ENCODE data around the gene C1orf159.

Gene C1orf159

GRCh38 chr1:1062348-1063163, 53.3 kb downstream of the C1orf159 start:
- TF ChIP-seq EZH2 (IDR thresholded peaks at IDR 0.05; ENCODE audit: borderline replicate concordance, low read depth, low read length, severe bottlenecking) (peak; percentile 21), CTCF (IDR thresholded peaks at IDR 0.05; ENCODE audit: borderline replicate concordance, extremely low read depth, low read length, poor library complexity, severe bottlenecking) (no peak)
- Histone ChIP-seq H3K79me2 (ENCODE audit: insufficient read depth, low read length) (no peaks in the 10 kb centered on the region), H3K4me3 (ENCODE audit: low read depth in 1 of 2, low read length in 2 of 2) (no peak overlapping the region), H3K9ac (ENCODE audit: low read depth, low read length) (no peak overlapping the region), H3K4me1 (ENCODE audit: insufficient read depth, low read length) (peaks cover 17% of the 10 kb centered on the region), H3K27ac (ENCODE audit: low read length) (no peak overlapping the region), H3K9me3 (ENCODE audit: insufficient read depth, low read length, severe bottlenecking) (no peaks in the 10 kb centered on the region), H3K4me2 (ENCODE audit: insufficient read depth, low read length) (no peak overlapping the region), H2AFZ (ENCODE audit: low read depth, low read length) (no peak overlapping the region), H3K36me3 (ENCODE audit: insufficient read depth, low read length) (no peaks in the 10 kb centered on the region), H4K20me1 (ENCODE audit: insufficient read depth, low read length) (peaks cover 33% of the 10 kb centered on the region), H3K27me3 (ENCODE audit: insufficient read depth, low read length, poor library complexity) (peaks cover 33% of the 10 kb centered on the region)
- no peak for DNase-seq
- ATAC-seq (ENCODE audit: insufficient read depth, low read depth): no peak

GRCh38 chr1:1061682-1062345, 54.1 kb downstream of the C1orf159 start:
- H3K36me3 ChIP-seq (ENCODE audit: insufficient read depth, low read length): no peaks in the 10 kb centered on the region
- H3K27me3 ChIP-seq (ENCODE audit: insufficient read depth, low read length, poor library complexity): peaks cover 33% of the 10 kb centered on the region
- no peak overlapping the region for H3K4me2 ChIP-seq (ENCODE audit: insufficient read depth, low read length)
- no peak for DNase-seq
- no peak overlapping the region for H2AFZ ChIP-seq (ENCODE audit: low read depth, low read length)
- no peak overlapping the region for H3K9ac ChIP-seq (ENCODE audit: low read depth, low read length)
- peaks cover 32% of the 10 kb centered on the region for H4K20me1 ChIP-seq (ENCODE audit: insufficient read depth, low read length)
- TF ChIP-seq CTCF (IDR thresholded peaks at IDR 0.05; ENCODE audit: borderline replicate concordance, extremely low read depth, low read length, poor library complexity, severe bottlenecking) (no peak), EZH2 (IDR thresholded peaks at IDR 0.05; ENCODE audit: borderline replicate concordance, low read depth, low read length, severe bottlenecking) (no peak)
- H3K4me1 ChIP-seq (ENCODE audit: insufficient read depth, low read length): peaks cover 17% of the 10 kb centered on the region
- no peak overlapping the region for H3K27ac ChIP-seq (ENCODE audit: low read length)
- ATAC-seq (ENCODE audit: insufficient read depth, low read depth): no peak
- no peaks in the 10 kb centered on the region for H3K9me3 ChIP-seq (ENCODE audit: insufficient read depth, low read length, severe bottlenecking)
- no peaks in the 10 kb centered on the region for H3K79me2 ChIP-seq (ENCODE audit: insufficient read depth, low read length)
- no peak overlapping the region for H3K4me3 ChIP-seq (ENCODE audit: low read depth in 1 of 2, low read length in 2 of 2)

GRCh38 chr1:1060281-1061000, 55.4 kb downstream of the C1orf159 start:
- Histone ChIP-seq H3K4me1 (ENCODE audit: insufficient read depth, low read length) (peaks cover 17% of the 10 kb centered on the region), H2AFZ (ENCODE audit: low read depth, low read length) (no peak overlapping the region)
- no peak for ATAC-seq (ENCODE audit: insufficient read depth, low read depth)

More at GRCh38 chr1:1060281-1061000, 55.4 kb downstream of the C1orf159 start:
- no peak overlapping the region for H3K9ac ChIP-seq (ENCODE audit: low read depth, low read length)
- no peak for DNase-seq
- no peaks in the 10 kb centered on the region for H3K9me3 ChIP-seq (ENCODE audit: insufficient read depth, low read length, severe bottlenecking)
- no peak for TF ChIP-seq CTCF (IDR thresholded peaks at IDR 0.05; ENCODE audit: borderline replicate concordance, extremely low read depth, low read length, poor library complexity, severe bottlenecking)
- no peak for TF ChIP-seq EZH2 (IDR thresholded peaks at IDR 0.05; ENCODE audit: borderline replicate concordance, low read depth, low read length, severe bottlenecking)
- peak overlapping the region; percentile 61; the same call in 1 of the 2 replicates for H3K4me2 ChIP-seq (ENCODE audit: insufficient read depth, low read length)
- H3K36me3 ChIP-seq (ENCODE audit: insufficient read depth, low read length): no peaks in the 10 kb centered on the region
- H3K27me3 ChIP-seq (ENCODE audit: insufficient read depth, low read length, poor library complexity): peaks cover 33% of the 10 kb centered on the region
- peaks cover 26% of the 10 kb centered on the region for H4K20me1 ChIP-seq (ENCODE audit: insufficient read depth, low read length)
- no peak overlapping the region for H3K27ac ChIP-seq (ENCODE audit: low read length)
- H3K79me2 ChIP-seq (ENCODE audit: insufficient read depth, low read length): no peaks in the 10 kb centered on the region
- no peak overlapping the region for H3K4me3 ChIP-seq (ENCODE audit: low read depth in 1 of 2, low read length in 2 of 2)

Measured in DND-41 (cell line).